Skeletal muscle cell (primary cell): ENCODE measurements around the gene LINGO3.
A peak's percentile ranks its signal among the peaks of the same experiment; 100 is the strongest.

ENCODE experiments used
- DNase-seq: peaks from one replicate; pipeline ENCODE4 v3.0.0-alpha.2; 2010; ENCODE audit warnings: low read depth
- H3K4me3 ChIP-seq: 2 replicates; pipeline ENCODE4 v1.5.1; 2011; ENCODE audit warnings: low read depth, mild to moderate bottlenecking, control low read depth, low read length, moderate library complexity

LINGO3 gene

DNA sequence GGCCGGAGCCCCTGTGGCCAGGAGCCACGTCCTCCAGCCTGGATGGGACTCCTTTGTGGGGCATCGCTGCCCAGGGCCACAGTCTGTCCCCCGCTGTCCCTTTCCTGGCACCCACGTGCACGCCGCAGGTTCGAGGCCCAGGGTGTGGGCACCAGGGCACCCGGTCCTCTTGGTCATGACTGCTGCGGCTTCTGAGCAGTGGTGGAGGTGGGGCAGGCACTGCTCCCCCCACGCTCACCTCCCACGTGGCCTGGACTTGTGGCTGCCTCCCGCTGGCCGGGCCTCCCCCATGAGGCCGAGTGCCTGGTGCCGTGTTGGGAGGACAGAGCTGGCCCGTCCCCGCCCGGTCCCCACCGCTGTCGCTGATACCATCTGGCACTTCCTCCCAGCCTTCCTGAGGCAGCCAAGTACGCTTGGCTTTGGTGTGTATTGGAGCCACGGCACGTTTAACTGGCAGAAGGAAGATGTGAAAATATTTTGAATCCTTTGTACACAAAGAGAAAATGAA, 33.3 kb upstream of the LINGO3 start:
- no peak for DNase-seq
- H3K4me3 ChIP-seq = no peak overlapping the region

DNA sequence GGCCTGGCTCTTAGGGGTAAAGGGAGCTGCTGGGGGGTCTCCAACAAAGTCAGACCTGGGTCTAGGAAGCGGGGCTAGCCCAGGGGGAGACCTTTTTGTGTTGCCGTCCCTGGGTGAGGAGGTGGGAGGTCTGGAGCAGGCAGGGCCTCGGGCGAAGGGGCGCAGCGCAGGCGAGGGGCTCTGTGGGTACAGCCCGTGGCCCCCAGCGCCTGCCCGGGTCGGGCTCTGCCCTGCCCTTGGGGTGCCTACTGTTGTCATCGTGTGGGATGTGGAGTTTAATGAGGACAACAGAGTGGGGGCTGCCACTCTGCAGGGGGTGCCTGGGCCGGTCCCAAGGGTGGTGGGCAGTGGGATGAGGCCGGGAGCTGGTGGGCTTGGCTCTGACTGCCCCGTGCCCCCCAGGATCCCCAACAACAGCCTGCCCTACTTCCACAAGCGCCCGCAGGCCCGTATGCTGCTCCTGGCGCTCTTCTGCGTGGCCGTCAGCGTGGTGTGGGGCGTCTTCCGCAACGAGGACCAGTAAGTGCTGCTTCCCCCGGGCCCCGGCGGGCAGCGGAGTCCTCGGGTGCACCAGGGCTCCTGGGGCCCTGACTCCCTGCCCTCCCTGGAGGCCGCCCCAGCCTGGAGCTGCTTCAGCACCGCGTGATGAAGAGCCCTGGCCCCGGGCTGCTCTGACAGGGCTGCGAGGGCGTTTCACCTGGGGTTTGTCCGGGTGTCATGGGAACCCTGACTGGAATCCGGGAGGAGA, 32.7 kb upstream of the LINGO3 start:
- DNase-seq = no peak
- H3K4me3 ChIP-seq = no peak overlapping the region

DNA sequence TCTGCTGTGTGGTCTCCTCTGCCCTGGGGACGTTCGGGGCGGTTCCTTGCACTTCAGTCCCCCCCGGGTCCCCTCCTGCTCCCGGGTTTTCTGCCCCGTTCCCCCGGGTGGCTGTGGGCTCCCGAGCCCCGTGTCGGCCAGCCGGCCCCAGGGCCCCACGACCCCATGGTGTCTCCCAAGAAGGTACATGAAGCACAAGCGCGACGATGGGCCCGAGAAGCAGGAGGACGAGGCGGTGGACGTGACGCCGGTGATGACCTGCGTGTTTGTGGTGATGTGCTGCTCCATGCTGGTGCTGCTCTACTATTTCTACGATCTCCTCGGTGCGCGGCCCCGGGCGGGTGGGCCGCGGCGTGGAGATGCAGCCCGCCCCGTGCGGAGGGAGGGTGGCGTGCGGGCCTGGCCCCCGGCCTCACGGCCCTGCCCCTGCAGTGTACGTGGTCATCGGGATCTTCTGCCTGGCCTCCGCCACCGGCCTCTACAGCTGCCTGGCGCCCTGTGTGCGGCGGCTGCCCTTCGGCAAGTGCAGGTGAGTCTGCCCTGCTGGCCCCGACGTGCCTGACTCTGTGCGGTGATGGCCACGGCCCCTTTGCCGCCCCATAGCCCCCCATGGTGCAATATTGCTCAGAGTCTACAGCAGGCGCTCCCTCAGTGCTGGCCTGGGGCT, 31.8 kb upstream of the LINGO3 start:
- no peak overlapping the region for H3K4me3 ChIP-seq
- DNase-seq = no peak

DNA sequence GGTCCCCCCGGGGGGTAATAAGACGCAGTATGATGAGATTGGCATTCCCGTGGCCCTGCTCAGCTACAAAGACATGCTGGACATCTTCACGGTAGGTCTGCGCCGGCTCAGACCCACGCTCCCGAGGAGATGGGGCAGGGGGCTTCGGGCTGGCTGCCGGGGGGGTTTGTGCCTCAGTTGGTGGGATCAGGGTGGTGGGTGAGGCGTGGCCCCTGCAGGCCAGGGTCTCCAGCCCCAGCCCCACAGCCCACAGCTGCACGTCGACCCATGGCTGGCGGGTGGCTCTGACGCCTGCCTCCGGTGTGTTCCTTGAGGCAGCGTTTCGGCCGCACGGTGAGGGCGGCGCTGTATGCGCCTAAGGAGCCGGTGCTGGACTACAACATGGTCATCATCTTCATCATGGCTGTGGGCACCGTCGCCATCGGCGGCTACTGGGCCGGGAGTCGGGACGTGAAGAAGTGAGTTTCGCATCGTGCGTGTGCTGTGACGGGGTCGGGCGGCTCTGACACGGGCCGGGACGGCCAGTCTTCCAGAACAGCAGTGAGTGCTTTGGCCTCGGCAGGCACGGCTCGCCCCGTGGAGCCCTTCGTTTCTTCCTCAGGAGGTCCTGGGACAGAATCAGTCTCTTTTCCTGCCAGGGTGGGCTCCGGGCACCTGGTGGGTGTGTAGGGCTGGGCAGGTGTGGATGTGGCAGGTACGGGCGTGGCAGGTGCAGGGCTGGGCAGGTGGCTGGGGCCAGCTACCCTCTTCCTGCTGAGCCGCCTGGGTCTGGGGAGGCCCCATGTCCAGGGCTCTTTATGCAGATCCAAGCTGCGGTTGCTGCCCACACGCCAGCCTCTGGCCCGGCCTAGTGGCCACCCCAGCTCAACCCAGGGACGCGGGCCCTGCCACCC, 31.0 kb upstream of the LINGO3 start:
- no peak for DNase-seq
- no peak overlapping the region for H3K4me3 ChIP-seq

DNA sequence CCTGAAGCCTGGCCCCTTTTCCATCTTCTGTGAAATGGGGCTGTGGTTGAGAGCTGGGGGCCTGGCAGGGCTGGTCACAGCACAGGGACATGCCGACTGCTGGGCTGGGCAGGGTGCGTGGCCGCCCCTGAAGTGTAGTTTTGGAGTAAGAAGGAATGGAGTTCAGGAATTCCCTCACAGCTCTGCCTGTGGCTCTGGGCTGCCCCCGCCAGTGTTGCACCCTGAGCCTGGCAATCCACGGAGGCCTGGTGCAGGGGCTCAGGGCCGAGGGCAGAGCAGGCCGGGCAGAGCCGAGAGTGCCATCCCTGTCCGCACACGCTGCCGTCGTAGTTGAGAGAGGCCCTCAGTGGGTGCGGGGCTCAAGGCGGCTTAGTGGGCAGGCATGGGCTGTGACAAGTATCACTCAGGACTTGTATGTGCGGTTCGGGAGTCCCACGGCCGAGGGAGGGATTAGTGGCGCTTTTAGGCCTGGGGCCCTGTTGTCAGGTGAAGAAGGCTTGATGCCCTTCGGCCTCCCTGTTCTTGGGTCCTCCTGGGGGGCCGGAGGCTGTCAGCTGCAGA, 30.2 kb upstream of the LINGO3 start:
- H3K4me3 ChIP-seq = no peak overlapping the region
- no peak for DNase-seq

DNA sequence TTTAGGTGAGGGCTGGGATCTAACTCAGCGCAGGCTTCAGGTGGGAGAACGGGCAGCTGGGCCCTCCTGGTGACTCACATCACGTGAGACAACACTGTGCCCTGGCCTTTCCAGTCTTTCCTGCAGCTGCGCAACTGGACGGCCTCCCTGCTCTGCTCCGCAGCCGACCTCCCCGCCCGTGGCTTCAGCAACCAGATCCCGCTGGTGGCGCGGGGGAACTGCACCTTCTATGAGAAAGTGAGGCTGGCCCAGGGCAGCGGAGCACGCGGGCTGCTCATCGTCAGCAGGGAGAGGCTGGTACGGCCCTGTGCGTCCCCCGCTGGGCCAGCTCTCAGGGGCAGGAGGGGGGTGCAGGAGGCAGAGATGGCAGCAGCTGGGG, 29.4 kb upstream of the LINGO3 start:
- H3K4me3 ChIP-seq = no peak overlapping the region
- DNase-seq = peak; percentile 60

DNA sequence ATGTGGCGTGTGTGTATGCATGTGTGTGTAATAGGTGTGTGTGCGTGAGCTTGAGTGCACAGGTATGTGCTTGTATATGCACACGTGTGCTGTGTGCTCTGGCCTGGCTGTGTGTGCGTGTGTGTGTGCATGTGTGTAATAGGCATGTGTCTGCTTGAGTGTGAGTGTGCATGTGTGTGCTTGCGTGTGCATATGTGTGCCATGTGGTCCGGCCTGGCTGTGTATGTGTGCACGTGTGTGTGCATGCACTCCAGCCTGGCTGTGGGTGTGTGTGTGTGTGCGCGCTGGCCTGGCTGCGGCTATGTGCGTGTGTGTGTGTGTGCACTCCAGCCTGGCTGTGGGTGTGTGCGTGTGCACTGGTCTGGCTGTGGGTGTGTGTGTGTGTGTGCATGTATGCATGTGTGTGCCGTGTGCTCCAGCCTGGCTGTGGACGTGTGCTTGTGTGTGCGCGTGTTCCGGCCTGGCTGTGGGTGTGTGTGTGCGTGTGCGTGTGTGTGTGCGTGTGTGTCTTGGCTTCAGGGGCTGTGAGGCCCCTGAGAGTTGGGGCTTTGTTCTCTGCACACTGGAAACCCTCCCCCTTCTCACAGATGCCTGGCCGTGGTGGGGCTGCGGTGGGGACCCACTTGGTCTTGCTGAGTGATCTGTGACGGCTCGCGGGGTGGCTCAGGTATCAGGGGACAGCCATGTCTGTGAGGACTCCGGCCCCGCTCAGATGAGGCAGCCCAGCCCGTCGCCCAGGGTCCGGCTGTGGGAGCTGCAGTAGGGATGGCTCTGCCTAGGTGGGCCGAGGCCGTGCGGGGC, 28.8 kb upstream of the LINGO3 start:
- DNase-seq = no peak
- H3K4me3 ChIP-seq = no peak overlapping the region

DNA sequence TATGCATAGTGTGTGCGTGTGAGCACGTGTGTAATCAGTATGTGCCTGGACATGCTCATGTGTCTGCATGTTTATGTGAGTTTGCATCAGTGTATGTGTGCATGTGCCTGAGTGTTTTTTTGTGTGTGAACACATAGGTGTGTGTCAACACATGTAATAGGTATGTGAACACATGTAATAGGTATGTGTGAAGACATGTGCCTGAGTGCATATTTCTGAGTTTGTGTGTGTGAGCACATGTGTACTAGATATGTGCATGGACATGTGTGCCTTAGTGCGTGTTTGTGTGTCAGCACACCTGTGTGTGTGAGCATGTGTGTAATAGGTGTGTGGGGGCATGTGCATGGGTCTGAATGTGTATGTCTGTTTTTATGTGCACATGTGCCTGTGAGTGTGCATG, 27.9 kb upstream of the LINGO3 start:
- no peak for DNase-seq
- H3K4me3 ChIP-seq = no peak overlapping the region

DNA sequence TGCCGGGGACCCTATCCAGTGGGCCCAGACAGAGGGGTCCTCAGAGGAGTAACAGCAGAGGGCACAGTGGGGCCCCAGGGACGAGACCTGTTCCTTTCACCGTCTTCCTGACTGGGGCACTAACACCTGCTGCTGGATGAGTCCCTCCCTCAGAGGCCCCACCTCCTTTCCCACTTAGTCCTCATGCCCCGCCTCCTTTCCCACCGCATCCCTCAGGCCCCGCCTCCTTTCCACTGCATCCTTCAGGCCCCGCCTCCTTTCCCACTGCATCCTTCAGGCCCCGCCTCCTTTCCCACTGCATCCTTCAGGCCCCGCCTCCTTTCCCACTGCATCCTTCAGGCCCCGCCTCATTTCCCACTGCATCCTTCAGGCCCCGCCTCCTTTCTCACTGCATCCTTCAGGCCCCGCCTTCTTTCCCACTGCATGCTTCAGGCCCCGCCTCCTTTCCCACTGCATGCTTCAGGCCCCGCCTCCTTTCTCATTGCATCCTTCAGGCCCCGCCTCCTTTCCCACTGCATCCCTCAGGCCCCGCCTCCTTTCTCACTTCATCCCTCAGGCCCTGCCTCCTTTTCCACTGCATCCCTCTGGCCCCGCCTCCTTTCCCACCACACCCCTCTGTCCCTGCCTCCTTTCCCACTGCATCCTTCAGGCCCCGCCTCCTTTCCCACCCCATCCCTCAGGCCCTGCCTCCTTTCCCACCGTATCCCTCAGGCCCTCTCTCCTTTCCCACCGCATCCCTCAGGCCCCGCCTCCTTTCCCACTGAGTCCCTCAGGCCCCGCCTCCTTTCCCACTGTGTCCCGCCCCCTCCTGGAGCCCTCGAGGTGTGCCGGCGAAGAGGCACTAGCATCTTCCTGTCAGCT, 27.3 kb upstream of the LINGO3 start:
- H3K4me3 ChIP-seq = no peak overlapping the region
- no peak for DNase-seq

DNA sequence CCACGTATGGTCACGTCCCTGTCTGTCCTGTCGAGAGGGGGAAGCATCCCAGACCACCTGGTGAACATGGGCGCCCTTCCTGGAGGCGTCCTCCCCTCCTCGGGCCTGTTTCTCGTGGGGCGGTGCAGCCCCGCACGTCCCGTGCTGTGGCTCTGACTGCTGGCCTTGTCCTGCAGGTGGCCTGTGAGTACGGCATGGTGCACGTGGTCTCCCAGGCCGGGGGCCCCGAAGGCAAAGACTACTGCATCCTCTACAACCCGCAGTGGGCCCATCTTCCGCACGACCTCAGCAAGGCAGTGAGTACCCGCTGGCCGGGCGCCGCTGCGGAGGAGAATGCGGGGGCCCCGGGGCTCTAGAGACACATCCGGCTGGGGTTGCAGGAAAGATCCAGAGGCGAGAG, 26.5 kb upstream of the LINGO3 start:
- no peak for DNase-seq
- no peak overlapping the region for H3K4me3 ChIP-seq

DNA sequence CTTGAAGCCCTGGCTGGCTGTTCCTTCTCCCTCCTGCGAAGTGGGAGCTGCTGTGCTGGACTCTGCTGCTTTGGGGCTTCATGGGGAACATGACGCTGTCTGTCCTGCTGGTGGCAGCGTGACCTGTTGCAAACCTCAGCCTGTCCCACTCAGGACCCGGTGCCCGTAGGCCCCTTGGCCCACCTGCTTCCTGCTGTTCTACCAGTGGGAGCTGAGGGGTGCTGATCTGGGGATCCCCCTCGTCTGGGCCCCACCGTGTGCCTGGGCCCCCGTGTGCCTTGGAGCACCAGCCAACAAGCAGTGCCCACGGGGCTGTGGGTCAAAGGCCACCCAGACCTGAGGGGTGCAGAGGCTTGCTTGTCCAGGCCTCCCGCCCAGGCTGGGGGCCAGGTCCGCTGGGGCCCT, 25.9 kb upstream of the LINGO3 start:
- DNase-seq = no peak
- H3K4me3 ChIP-seq = no peak overlapping the region

DNA sequence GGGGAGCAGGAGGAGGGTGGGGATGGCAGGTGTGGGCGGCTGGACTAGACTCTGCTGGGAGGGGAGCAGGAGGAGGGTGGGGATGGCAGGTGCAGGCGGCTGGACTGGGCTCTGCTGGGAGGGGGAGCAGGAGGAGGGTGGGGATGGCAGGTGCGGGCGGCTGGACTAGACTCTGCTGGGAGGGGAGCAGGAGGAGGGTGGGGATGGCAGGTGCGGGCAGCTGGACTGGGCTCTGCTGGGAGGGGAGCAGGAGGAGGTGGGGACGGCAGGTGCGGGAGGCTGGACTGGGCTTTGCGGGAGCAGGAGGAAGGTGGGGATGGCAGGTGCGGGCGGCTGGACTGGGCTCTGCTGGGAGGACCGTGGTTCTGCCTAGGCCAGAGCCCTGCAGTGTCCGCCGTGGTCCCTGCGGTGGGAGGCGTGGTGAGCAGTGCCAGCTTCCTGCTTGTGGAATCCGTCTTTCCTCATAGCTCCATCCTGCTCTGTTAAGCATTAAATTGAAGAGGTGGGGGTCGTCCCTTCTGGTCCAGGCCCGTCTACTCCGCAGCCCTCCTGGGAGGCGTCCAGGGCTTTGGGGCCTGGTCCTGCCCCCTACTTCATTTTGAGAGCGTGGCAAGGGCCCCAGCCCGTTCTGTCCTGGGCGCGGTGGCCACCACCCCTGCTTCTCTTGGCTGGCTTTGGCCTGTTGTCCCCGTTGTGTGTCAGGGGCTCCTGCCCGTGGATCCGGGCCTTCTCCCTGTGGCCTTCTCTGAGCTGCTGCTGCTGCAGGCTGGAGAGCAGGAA, 25.3 kb upstream of the LINGO3 start:
- DNase-seq = no peak
- no peak overlapping the region for H3K4me3 ChIP-seq

DNA sequence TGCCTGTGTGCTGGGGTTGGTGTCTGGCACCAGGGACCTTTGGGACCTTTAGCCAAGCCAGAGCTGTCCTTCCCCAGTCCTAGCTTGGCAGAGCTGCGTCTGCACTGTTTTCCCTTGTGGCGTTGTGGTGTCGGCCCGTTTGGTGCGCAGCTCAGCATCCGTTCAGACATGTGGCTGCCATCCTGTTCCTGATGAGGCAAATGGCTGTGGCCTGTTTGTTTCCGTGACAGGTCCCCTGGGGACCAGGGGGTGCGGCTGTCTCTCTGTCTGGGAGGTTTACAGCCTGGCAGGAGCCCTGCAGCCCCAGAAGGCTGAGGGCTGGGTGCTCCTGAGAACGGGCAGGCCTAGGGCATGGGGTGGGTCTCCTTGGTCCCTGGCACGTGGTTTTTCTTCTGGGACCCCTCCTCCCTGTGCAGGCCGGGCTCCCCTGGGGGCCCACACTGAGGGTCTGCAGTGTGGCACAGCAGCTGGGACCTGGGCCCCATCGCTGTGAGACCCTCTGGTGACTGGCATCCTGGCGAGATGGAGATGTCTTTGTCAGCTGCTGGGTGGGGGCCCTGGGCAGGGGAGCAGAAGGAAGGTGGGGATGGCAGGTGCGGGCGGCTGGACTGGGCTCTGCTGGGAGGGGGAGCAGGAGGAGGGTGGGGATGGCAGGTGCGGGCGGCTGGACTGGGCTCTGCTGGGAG, 24.5 kb upstream of the LINGO3 start:
- DNase-seq = no peak
- no peak overlapping the region for H3K4me3 ChIP-seq

DNA sequence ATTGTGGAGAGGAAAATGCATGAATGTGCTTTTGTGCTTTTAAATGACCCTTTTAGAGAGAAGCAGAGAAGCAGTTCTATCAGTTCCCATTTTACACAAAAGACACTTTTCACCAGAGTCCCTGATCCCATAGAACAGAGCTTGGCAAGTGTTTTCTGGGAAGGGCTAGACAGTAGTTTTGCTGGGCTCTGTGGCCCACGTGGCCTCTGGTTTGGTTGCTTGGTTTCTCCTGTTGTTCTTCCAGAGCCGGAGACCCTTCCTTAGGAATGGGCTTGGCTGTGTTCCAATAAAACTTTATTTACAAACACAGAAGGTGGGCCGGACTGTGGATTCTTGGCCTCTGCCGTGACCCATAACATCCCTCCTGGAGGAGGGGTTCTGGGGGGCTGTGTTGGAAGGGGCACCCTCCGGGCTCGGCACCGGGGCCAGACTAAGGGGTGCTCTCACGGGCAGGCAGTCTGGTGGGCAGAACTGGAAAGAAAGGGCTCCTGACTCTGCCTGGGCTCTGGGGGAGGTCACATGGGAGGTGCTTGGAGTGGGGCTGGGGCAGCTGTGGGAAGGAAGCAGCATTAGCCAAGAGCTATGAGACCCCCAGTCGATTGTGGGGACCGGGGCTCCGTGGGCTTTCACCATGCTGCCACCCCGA, 23.8 kb upstream of the LINGO3 start:
- no peak overlapping the region for H3K4me3 ChIP-seq
- DNase-seq = no peak

DNA sequence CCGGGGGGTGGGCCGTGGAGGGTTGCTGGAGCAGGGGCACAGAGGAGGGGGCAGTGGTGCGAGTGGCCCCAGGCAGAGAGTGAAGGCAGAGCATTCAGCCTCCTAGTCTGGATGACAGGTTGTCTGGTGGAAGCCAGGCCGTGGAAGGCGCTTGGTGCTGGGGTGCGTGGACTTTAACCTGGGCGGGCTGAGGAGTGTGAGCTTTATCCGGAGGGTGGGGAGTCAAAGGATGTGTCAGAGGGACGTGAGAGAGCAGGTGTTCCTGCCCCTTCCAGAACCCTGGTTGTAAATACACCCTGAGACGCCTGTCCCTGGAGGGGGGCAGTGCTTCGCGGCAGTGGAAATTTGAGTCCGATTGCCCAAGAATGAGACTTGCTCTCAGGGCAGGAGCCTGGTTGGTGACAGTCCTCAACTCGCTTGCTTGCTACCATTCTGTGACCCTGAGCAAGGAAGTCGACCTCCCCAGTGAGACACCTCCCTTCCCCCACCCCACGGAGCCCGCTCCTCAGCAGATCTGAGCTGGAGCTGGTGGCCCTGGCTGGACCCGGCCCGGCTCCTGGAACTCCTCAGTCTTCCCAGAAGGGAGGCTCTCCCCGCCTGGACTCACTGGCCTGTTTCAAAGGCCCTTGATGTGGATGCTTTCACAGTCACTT, 22.8 kb upstream of the LINGO3 start:
- H3K4me3 ChIP-seq = no peak overlapping the region
- no peak for DNase-seq

DNA sequence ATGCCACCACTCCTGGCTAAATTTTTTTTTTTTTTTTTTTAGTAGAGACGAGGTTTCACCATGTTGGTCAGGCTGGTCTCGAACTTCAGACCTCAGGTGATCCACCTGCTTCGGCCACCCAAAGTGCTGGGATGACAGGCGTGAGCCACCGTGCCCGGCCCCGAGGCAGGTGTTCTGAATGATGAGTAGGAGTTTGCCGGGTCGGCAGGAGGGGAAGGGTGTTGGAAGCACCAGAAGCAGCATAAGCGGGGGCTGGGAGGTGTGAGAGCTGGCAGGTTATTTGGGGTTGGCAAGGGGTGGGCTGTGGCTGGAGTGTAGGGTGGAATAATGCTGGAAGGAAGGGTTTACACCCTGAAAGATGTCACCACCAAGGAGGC, 22.3 kb upstream of the LINGO3 start:
- DNase-seq = no peak
- H3K4me3 ChIP-seq = no peak overlapping the region
